Mesothelial cell of epicardium (in vitro differentiated cells): Measurements from ENCODE around the gene CDC42BPA. TPM values are rescaled to one million over a fixed set of nuclear protein-coding genes. Genes with fewer than 3 reads are reported as not detected.

Experiments used
- DNase-seq, 2 experiments: peaks; one replicate each; pipeline ENCODE4 v3.0.0; 2021; ENCODE audit warnings: low spot score in 2 of 2; ENCODE audit not compliant: unreplicated experiment in 2 of 2
- H3K27ac Mint-ChIP-seq: 2 replicates; pipeline ENCODE4 v1.8.0; 2021; ENCODE audit warnings: mixed read lengths
- H3K27me3 Mint-ChIP-seq: 2 replicates; pipeline ENCODE4 v1.8.0; 2021; ENCODE audit warnings: low read depth, mixed read lengths
- H3K36me3 Mint-ChIP-seq: 2 replicates; pipeline ENCODE4 v1.8.0; 2021; ENCODE audit warnings: mixed read lengths
- H3K4me1 Mint-ChIP-seq: 2 replicates; pipeline ENCODE4 v1.8.0; 2021; ENCODE audit warnings: mixed read lengths
- H3K4me3 Mint-ChIP-seq: 2 replicates; pipeline ENCODE4 v1.8.0; 2021; ENCODE audit warnings: mild to moderate bottlenecking, moderate library complexity, mixed read lengths
- H3K9me3 Mint-ChIP-seq: 2 replicates; pipeline ENCODE4 v1.8.0; 2021; ENCODE audit warnings: mixed read lengths
- CTCF ChIP-seq: fragments of 200-600 bp; sonication (generic); IDR thresholded peaks from one replicate; pipeline ENCODE4 v1.5.0; 2021; ENCODE audit warnings: antibody characterized with exemption; ENCODE audit not compliant: unreplicated experiment
- total RNA-seq: library from RNA; stranded (reverse); gene quantifications from 3 replicates; pipeline ENCODE4 v1.2.1, GENCODE V29; 2021

Gene CDC42BPA
- total RNA-seq, 1 donor from 2014 or later: 44.4 TPM

GRCh38 chr1:226975259-226976250 is 342.7 kb downstream of the CDC42BPA start:
- peaks cover 11% of the 10 kb centered on the region for H3K4me1 Mint-ChIP-seq
- no peak for DNase-seq

GRCh38 chr1:226974544-226975258 is 343.6 kb downstream of the CDC42BPA start:
- H3K4me3 Mint-ChIP-seq: no peak overlapping the region
- peaks cover 8% of the 10 kb centered on the region for H3K9me3 Mint-ChIP-seq
- peak overlapping the region; percentile 83 for H3K27ac Mint-ChIP-seq
- H3K36me3 Mint-ChIP-seq: peaks cover 12% of the 10 kb centered on the region
- no peaks in the 10 kb centered on the region for H3K27me3 Mint-ChIP-seq
- peaks cover 11% of the 10 kb centered on the region for H3K4me1 Mint-ChIP-seq
- TF ChIP-seq CTCF: no peak
- DNase-seq: peak in 1 of 2 experiments; percentile 17

More at GRCh38 chr1:226975259-226976250, 342.7 kb downstream of the CDC42BPA start:
- Mint-ChIP-seq H3K4me3 (no peak overlapping the region), H3K36me3 (peaks cover 11% of the 10 kb centered on the region), H3K27ac (no peak overlapping the region), H3K27me3 (no peaks in the 10 kb centered on the region), H3K9me3 (peaks cover 8% of the 10 kb centered on the region)
- TF ChIP-seq CTCF: no peak

DNA sequence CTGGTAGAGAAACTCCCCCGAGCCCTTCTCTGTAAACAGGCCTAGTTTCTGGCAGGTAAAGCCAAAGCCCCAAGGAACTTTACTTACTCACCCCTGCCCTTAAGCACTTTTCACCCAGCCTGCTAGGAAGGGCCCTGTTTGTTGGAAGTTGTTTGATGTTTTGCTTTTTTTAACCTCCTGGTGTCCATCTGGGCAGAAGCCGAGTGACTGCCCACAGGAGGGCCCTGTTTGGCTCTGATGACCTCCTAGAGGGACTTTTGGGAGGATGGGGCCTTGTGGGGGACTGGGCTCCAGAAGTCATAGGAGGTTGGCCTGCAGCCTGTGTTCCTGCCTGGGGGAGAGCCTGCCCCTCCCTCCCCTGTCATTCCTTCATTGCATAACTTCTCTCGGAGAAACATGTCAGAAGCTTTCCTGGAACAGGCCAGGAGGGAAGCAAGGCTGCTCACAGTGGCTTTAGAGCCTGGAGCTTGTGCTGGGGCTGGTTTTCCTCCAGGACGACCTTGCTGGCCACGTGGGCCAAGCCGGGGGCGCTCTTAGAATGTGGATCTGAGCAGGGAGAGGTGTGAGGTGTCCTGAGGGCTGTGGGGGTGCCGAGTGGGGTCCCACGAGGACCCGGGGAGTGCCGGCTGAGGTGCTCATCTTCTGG is 344.3 kb downstream of the CDC42BPA start:
- H3K36me3 Mint-ChIP-seq: peaks cover 18% of the 10 kb centered on the region
- H3K27ac Mint-ChIP-seq: peak overlapping the region; percentile 83
- no peak for TF ChIP-seq CTCF
- peaks cover 12% of the 10 kb centered on the region for H3K9me3 Mint-ChIP-seq
- H3K27me3 Mint-ChIP-seq: no peaks in the 10 kb centered on the region
- no peak for DNase-seq
- H3K4me1 Mint-ChIP-seq: peaks cover 11% of the 10 kb centered on the region
- H3K4me3 Mint-ChIP-seq: no peak overlapping the region

GRCh38 chr1:226973371-226973897 is 344.9 kb downstream of the CDC42BPA start:
- Mint-ChIP-seq H3K36me3 (peaks cover 23% of the 10 kb centered on the region), H3K4me1 (peaks cover 11% of the 10 kb centered on the region), H3K27ac (peak overlapping the region; percentile 64), H3K27me3 (no peaks in the 10 kb centered on the region), H3K4me3 (no peak overlapping the region), H3K9me3 (peaks cover 12% of the 10 kb centered on the region)
- no peak for DNase-seq
- no peak for TF ChIP-seq CTCF

- H3K36me3 Mint-ChIP-seq: peaks cover 25% of the 10 kb centered on the region
- no peaks in the 10 kb centered on the region for H3K27me3 Mint-ChIP-seq
- H3K4me3 Mint-ChIP-seq: no peak overlapping the region
- DNase-seq: no peak
- H3K9me3 Mint-ChIP-seq: peaks cover 12% of the 10 kb centered on the region
- peaks cover 11% of the 10 kb centered on the region for H3K4me1 Mint-ChIP-seq
- TF ChIP-seq CTCF: no peak
- no peak overlapping the region for H3K27ac Mint-ChIP-seq
Measured at GRCh38 chr1:226972931-226973330, 345.4 kb downstream of the CDC42BPA start.
